ENCODE results near the gene DNASE1L2. TPM values are rescaled to one million over a fixed set of nuclear protein-coding genes. Genes with fewer than 3 reads are reported as not detected.

Gene DNASE1L2

DNA sequence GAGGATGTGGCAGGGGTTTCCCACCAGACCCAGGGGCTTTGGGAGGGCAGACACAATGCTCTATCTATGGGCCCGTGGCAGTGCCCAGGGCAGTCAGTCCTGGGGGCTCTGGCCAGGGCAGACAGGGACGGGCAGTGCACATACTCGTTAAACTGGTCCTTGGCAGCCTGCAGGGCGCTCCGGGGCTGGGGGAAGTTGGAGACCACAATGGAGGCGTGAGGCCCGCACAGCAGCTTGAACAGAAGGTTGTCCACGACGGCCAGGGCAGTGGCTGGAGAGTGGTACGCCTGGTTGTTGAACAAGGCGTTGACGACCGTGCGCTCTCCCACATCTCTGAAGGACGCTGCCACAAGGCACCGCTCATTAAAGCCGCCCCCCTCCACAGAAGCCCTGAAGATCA lies 50.3 kb downstream of the DNASE1L2 start:
- no peaks in the 10 kb centered on the region for H3K4me1 ChIP-seq (ENCODE audit: control insufficient read depth, insufficient read depth, low read length)
- H3K9me3 ChIP-seq (replicated peaks; ENCODE audit: low read length): no peaks in the 10 kb centered on the region
- no peak overlapping the region for H3K4me2 ChIP-seq (ENCODE audit: low read length)
- H3K27me3 ChIP-seq (ENCODE audit: control insufficient read depth, insufficient read depth, low read length): no peaks in the 10 kb centered on the region
- H3K4me3 ChIP-seq (ENCODE audit: low read length): no peak overlapping the region
- H3K36me3 ChIP-seq (ENCODE audit: insufficient read depth, low read length): no peaks in the 10 kb centered on the region
- no peak overlapping the region for H3K9ac ChIP-seq (ENCODE audit: low read depth, low read length)

DNA sequence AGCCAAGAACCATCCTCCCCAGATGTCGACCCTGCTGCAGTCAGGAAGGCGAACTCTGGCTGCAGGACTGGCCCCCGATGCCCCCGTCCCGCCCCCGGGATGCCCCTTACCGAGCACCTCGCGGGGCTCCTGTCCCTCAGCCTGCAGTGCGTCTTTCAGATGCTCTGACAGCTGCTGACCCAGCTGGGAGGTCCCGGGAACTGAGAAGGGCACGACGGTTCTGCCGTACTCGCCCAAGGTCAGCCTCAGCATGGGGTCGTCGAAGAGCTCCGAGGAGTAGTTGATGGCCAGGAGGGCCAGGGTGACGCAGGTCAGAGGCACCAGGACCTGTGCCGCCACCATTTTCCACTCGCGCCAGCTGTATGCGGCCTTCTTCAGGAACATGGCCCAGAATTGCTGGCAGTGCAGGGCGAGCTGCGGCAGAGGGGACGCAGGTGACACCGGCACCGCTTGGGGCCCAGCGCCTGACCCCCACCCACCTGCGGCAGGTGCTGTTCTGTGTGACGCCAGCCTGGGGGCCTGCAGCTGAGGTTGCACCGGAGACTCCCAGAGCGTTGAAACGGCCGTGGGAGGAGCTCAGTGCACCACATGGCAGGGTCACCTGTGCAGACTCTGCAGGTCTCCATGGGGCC lies 51.8 kb downstream of the DNASE1L2 start:
- H3K4me1 ChIP-seq (ENCODE audit: control insufficient read depth, insufficient read depth, low read length): no peaks in the 10 kb centered on the region
- H3K4me2 ChIP-seq (ENCODE audit: low read length): no peak overlapping the region
- no peaks in the 10 kb centered on the region for H3K36me3 ChIP-seq (ENCODE audit: insufficient read depth, low read length)
- no peak overlapping the region for H3K9ac ChIP-seq (ENCODE audit: low read depth, low read length)
- H3K27me3 ChIP-seq (ENCODE audit: control insufficient read depth, insufficient read depth, low read length): no peaks in the 10 kb centered on the region
- H3K4me3 ChIP-seq (ENCODE audit: low read length): no peak overlapping the region
- no peaks in the 10 kb centered on the region for H3K9me3 ChIP-seq (replicated peaks; ENCODE audit: low read length)

Small RNA genes within 50 kb of the gene (small RNA-seq; reads per million reads assigned to genes)
- gene MIR3677 (not detected), gene MIR4717 (not detected)
